ENCODE measurements around the gene ANKRD23.
A peak's percentile ranks its signal among the peaks of the same experiment; 100 is the strongest.
"Not testable (repeated sequence)": the region's sequence is repeated elsewhere in the genome, so short reads cannot be mapped to it uniquely, and the experiment has no call there.

Gene ANKRD23

GRCh38 chr2:96813656-96814055, 30.2 kb downstream of the ANKRD23 start:
- no peak for DNase-seq

DNA sequence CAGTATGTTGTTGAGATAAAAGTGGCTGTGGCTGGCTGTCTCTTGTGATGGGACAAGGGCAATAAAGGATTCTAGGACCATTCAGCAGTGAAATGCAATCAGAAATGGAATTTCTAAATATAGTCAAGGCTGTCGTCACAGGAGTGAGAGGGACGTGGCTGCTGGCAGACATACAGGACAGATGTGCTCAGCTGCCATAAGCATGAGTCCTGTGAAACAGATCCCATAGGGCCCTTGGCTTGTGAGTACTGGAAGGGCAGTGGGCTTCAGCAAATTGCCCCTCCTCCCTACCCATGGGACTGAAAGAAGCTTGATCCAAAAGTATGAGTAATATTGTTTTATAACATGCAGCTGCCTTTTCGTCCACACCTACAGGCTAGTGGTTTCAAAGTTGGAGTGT, 31.9 kb downstream of the ANKRD23 start:
- peak; percentile 79 for DNase-seq

- no peak for DNase-seq
These were observed 33.0 kb downstream of the ANKRD23 start for GRCh38 chr2:96810783-96811192.

- no peak for DNase-seq
These were observed 33.7 kb downstream of the ANKRD23 start for GRCh38 chr2:96809951-96810782.

GRCh38 chr2:96809216-96809882, 34.5 kb downstream of the ANKRD23 start:
- DNase-seq = no peak

DNA sequence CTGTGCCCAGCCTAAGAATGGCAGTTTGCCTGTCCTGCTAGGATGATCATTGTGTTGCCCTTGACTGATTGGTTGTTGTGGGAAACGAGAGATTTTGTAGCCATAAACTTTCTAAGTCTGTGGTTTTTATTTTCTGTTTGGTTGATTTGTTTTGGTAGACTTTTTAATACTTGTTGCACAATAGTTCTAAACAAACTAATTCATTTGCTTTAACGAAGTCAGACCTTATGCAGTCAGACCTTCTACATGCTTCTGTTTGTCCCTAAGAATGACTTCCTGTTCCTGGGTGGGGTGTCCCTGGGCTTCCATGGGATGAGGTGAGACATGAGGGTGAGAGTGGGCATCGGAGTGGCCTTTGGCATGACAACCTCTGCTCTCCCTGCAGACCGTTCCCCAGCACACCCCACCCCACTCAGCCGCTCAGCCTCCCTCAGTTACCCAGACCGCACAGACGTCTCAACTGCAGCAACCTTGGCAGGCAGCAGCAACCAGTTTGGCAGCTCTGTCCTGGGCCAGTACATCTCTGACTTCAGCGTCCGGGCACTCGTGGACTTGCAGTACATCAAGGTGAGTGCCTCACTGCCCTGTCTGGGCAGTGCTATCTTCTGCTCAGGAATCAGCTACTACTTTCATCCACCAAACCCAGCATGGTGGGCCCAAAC, 35.5 kb downstream of the ANKRD23 start:
- no peak for DNase-seq

DNA sequence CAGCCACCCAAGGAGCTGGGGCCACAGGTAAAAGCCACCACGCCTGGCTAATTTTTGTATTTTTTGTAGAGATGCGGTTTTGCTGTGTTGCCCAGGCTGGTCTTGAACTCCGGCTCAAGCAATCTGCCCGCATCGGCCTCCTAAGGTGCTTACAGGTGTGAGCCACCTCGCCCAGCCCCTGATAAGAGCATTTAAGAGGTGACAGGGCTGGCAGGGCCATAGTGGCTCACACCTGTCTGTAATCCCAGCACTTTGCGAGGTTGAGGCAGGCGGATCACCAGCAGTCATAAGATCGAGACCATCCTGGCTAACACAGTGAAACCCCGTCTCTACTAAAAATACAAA, 36.7 kb downstream of the ANKRD23 start:
- no peak for DNase-seq

- DNase-seq = no peak
These were observed 37.2 kb downstream of the ANKRD23 start for GRCh38 chr2:96806468-96807126.

GRCh38 chr2:96805946-96806345, 37.9 kb downstream of the ANKRD23 start:
- not testable (repeated sequence) for DNase-seq

DNA sequence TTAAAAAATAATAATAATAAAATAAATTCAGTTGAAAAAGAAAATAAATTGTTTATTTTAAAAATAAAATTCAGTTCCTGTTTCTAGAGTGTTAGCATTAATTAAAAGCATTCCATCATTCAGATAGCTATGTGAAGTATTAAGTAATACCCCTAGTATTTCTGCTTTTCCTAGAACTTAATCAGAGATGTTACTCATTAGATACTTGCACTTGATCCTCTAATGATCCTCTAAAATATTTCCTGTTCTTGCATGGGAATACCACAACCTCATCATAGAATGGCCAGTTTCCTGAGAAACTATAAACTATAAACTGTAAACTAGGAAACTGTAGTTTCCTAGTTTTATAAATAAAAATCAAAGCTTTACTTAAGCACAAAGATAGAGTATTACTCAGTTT, 38.8 kb downstream of the ANKRD23 start:
- DNase-seq = no peak

DNA sequence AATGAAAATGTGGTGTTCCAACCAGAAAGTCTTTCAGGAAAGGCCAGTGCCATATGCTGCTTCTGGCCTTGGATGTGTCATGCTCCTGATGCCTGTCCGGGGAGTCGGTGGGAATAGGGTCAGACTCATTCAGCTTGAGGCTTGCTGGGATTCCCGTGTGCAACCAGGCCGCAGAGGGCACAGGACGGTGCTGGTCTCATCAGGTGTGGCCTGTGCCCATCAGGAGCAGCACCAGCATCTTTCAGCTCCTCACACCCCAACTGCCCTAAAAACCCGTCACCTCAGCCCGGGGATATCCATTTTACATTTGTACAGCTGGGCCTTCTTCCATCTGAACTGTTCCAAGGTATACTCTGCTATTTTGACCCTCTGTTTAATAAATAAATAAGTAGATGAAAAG, 41.1 kb downstream of the ANKRD23 start:
- no peak for DNase-seq

- DNase-seq = no peak
These were observed 41.8 kb downstream of the ANKRD23 start for GRCh38 chr2:96801786-96802595.

GRCh38 chr2:96801005-96801785, 42.6 kb downstream of the ANKRD23 start:
- peak; percentile 80 for DNase-seq

DNA sequence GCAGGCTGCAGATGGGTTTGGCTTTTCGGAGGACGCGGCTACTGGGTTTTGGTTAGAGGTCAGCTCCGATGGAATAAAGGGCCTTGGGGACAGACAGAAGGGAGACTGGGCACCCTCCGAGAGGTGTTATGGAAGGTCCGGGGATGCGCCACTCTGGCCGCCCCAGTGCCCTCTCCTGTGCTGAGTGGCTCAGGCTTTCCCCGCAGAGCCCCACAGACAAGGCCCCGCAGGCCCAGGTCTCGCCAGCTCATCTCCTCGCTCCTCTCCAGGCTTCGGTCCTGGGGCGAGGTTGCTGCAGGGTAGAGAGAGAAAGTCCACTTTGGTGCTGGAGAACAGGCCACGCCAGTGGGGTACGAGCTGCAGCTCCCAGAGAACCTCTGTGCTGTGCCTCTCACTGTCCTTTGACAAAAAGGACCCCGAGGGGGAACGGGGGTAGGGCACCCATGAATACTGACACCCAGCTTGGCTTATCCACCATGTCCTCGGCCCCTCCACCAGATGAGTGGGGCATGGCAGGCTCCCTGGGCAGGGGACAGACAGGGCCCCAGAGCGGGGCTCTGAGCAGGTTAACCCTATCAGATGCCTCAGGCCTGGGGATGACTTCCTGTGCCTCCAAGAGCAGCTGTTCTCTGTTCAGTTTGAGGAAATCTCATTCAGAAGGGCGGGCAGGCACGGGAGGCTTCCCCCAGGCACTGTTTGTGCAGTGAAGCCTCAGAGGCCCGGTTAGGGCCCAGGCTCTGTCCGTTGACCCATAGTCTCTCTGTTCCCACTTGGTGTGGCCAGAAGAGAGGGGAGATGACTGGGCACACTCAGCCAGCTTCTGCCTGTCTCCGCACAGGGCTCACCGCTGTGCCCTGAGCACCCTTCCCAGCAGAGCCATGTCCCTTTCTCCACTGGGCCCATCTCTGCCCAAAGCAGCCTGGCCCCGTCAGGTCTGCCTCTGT, 43.5 kb downstream of the ANKRD23 start:
- DNase-seq = no peak

DNA sequence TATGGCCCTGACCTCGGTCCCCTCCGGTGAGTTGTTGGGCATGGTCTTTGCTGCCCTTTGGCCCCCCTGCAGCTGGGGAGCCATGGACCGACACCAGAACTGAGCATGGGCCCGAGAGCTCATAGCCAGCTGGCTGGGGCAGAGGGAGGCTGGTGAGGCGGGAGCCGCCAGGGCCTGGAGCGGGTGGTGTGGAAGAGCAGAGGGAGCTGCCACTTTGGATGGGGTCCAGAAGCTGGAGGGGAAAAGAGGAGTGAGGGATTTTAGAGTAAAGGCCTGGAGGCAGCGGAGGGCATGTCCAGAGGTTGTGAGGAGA, 44.2 kb downstream of the ANKRD23 start:
- no peak for DNase-seq

- no peak for DNase-seq
These were observed 44.8 kb downstream of the ANKRD23 start for GRCh38 chr2:96798733-96799622.

DNA sequence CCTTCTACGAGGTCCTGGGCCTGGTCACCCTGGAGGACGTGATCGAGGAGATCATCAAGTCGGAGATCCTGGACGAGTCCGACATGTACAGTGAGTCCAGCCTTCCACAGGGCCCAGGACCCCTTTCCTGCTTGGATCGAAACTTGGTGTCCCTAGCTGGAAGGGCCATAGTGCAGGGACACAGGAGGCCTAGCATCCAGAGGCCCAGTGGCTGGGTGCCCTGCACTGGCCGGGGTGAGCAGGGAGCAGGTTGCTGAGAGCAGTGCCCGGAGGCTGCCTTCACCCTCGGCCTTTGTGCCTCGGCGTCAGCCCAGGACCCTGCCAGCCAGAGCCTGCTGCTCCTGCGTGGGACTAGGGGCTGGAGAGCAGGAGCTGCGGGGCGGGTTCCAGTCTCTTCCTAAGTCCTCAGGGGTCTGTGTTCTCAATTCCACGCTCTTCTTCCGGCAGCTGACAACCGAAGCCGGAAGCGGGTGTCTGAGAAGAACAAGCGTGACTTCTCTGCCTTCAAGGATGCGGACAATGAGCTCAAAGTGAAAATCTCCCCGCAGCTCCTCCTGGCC, 46.7 kb downstream of the ANKRD23 start:
- DNase-seq = no peak

- not testable (repeated sequence) for DNase-seq
These were observed 47.3 kb downstream of the ANKRD23 start for GRCh38 chr2:96796497-96796896.

DNA sequence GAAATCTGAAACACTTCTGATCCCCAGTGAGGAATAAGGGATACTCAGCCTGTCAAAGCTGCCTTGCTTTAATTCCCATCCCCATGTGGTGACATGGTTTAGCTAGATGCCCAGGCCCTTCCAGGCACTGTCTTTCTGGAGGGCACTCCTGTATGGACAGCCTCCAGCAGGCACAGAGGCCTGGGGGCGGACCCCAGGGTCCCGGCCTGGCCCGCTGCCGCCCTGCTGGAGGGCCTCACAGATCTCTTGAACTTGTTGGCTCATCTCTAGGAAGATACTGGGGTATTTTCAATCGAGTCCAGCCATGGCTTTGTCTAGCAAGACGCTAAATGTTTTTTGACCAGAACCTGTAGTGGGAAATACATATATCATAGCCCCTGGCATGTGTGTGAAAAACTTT, 48.7 kb downstream of the ANKRD23 start:
- no peak for DNase-seq

Data from left hindlimb (tissue), 1 donor.